ENCODE data around the gene KDM3A.

KDM3A gene

GRCh38 chr2:86443631-86444350, 2.6 kb downstream of the KDM3A start:
- H3K27ac ChIP-seq, result no peak overlapping the region

DNA sequence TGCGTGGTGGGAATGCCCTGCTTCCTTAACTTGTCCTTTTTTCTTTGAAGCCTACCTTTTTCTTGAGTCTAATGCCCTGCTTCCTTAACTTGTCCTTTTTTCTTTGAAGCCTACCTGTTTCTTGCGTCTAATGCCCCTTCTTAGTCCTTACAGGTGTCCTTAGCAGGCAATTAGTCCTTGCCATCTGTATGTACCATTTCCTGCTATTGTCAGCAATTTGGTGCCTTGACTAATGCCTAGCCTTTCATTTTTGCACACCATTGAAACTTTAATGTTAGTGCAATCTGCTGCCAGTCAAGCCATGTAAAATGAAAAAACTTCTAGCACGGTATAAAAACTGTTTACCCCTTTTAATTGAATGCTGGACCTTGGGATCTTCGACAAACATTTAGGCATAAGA, 4.3 kb downstream of the KDM3A start:
- H3K27ac ChIP-seq, result no peak overlapping the region
- TF ChIP-seq, protein P1, sequence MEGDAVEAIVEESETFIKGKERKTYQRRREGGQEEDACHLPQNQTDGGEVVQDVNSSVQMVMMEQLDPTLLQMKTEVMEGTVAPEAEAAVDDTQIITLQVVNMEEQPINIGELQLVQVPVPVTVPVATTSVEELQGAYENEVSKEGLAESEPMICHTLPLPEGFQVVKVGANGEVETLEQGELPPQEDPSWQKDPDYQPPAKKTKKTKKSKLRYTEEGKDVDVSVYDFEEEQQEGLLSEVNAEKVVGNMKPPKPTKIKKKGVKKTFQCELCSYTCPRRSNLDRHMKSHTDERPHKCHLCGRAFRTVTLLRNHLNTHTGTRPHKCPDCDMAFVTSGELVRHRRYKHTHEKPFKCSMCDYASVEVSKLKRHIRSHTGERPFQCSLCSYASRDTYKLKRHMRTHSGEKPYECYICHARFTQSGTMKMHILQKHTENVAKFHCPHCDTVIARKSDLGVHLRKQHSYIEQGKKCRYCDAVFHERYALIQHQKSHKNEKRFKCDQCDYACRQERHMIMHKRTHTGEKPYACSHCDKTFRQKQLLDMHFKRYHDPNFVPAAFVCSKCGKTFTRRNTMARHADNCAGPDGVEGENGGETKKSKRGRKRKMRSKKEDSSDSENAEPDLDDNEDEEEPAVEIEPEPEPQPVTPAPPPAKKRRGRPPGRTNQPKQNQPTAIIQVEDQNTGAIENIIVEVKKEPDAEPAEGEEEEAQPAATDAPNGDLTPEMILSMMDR (IDR thresholded peaks at IDR 0.05), result no peak
- TF ChIP-seq ZFX (IDR thresholded peaks at IDR 0.05; ENCODE audit: borderline replicate concordance), result no peak

More at GRCh38 chr2:86443631-86444350, 2.6 kb downstream of the KDM3A start:
- no peak for TF ChIP-seq ZFX (IDR thresholded peaks at IDR 0.05; ENCODE audit: borderline replicate concordance)
- TF ChIP-seq, protein P1 (IDR thresholded peaks at IDR 0.05), result no peak

GRCh38 chr2:86446060-86446459, 4.9 kb downstream of the KDM3A start:
- H3K27ac ChIP-seq, result no peak overlapping the region
- TF ChIP-seq, protein P1 (IDR thresholded peaks at IDR 0.05), result no peak
- TF ChIP-seq ZFX (IDR thresholded peaks at IDR 0.05; ENCODE audit: borderline replicate concordance), result no peak

DNA sequence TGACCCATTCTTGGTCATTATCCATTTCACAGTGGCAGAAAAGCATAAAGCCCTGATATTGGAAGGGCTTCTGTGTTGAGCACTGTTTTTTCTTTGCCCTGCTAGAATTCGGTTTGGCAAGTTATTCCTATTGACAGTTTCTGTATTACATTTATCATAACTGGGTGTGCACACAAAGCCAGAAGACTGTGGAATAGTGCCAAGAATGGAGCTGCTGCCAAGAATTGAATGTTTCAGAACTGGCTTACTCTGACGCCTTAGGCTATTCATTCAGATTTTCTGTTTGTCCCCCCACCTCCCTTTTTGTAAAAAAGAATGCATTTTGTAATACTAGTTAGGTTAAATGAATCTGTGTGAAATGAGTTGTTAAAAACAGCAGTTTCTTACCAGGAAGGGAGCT, 12.7 kb downstream of the KDM3A start:
- H3K27ac ChIP-seq, result no peak overlapping the region
- TF ChIP-seq, protein P1 (IDR thresholded peaks at IDR 0.05), result no peak
- TF ChIP-seq ZFX (IDR thresholded peaks at IDR 0.05; ENCODE audit: borderline replicate concordance), result no peak

- no peak for TF ChIP-seq ZFX (IDR thresholded peaks at IDR 0.05; ENCODE audit: borderline replicate concordance)
- TF ChIP-seq, protein P1 (IDR thresholded peaks at IDR 0.05), result no peak
- H3K27ac ChIP-seq, result no peak overlapping the region
These were observed 13.1 kb downstream of the KDM3A start for GRCh38 chr2:86454238-86454637.

GRCh38 chr2:86455181-86455580, 14.0 kb downstream of the KDM3A start:
- TF ChIP-seq, protein P1 (IDR thresholded peaks at IDR 0.05), result no peak
- TF ChIP-seq ZFX (IDR thresholded peaks at IDR 0.05; ENCODE audit: borderline replicate concordance), result no peak
- H3K27ac ChIP-seq, result no peak overlapping the region

- H3K27ac ChIP-seq, result no peak overlapping the region
- no peak for TF ChIP-seq ZFX (IDR thresholded peaks at IDR 0.05; ENCODE audit: borderline replicate concordance)
- TF ChIP-seq, protein P1 (IDR thresholded peaks at IDR 0.05), result no peak
These were observed 20.0 kb downstream of the KDM3A start for GRCh38 chr2:86461042-86461743.
